ENCODE measurements around the gene OMP.

DNA sequence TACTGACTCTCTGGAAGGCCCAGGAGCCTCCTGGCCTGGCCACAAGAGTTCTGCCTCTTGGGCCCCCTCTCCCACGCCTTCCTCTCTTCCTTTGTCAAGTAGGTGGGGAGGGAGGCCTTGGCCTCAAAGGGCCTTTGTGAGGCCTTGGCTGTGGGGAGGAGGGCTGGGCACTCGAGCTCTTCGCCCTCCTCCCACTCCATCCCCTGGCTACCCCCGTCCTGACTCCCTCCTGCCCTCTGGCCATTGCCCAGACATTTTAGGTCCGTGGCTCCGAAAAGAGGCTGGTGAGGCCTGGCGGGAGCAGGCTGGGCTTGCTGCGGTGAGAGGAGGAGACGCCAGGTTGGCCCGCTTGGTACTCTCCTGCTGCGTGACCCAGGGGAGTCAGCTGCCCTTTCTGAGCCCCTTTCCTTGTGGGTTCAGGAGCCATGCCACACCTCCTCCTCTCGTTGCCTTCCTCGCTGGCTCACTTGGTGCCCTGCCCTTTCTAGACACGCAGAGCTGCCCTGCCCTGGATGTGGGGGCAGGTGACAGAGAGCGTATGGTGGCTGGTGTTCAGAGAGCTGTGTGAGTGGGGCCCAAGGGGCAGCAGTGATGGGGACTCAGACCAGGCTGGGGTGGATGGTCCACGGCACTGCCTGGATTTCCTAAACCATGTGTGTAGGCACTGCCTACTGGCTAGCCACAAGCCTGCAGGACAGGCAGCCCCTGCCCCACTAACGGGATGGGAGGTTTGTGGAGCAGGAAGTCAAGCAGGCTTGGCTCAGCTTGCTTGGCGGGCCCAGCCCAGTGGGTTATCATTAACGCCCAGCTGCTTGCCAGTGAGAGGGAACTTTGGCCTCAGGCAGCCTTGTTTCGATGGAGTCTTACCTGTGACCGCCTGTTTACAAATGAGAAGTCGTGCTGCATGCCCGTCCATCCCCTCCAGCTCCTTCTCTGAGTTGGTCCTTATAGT lies 15.8 kb upstream of the OMP start:
- no peak for TF ChIP-seq POLR2A (IDR thresholded peaks at IDR 0.05; ENCODE audit: low read depth, low read length)
- TF ChIP-seq POLR2AphosphoS5 (IDR thresholded peaks at IDR 0.05; ENCODE audit: low read depth, low read length), result no peak
- TF ChIP-seq TAF1 (IDR thresholded peaks at IDR 0.05; ENCODE audit: low read depth, low read length), result no peak

All from GM12891 (cell line).